ENCODE results near the gene SBNO2. TPM values are rescaled to one million over a fixed set of nuclear protein-coding genes. Genes with fewer than 3 reads are reported as not detected.

SBNO2 gene
- total RNA-seq, 1 experiment from 2014 or later = 46.3 TPM

GRCh38 chr19:1181606-1182005 is 7.5 kb upstream of the SBNO2 start:
- H3K4ac ChIP-seq (ENCODE audit: low read depth, low read length) = no peak overlapping the region
- TF ChIP-seq CTCF (conservative IDR thresholded peaks at IDR 0.05) = no peak
- H3K18ac ChIP-seq (ENCODE audit: insufficient read length, low read depth, low read length) = no peak overlapping the region
- no peak overlapping the region for H3K4me3 Mint-ChIP-seq
- H3K23ac ChIP-seq (ENCODE audit: insufficient read length, low read depth, low read length) = no peak overlapping the region
- H3K27ac ChIP-seq (ENCODE audit: insufficient read length, low read depth, low read length) = no peak overlapping the region
- no peak overlapping the region; the same call in 1 of the 2 replicates for H3K14ac ChIP-seq (ENCODE audit: insufficient read depth, low read length)
- no CpG with 5 or more reads among the region's 11 CpGs for WGBS (ENCODE audit: extremely low coverage, insufficient read length, low lambda C conversion rate)
- H3K56ac ChIP-seq (ENCODE audit: insufficient read length, low read depth, low read length) = no peak overlapping the region
- no peak overlapping the region for H2AK5ac ChIP-seq (ENCODE audit: insufficient read length, low read length)
- no peaks in the 10 kb centered on the region for H3K23me2 ChIP-seq (ENCODE audit: insufficient read length, low read depth, low read length, poor library complexity, severe bottlenecking)
- H4K5ac ChIP-seq (ENCODE audit: insufficient read length, low read depth, low read length) = no peak overlapping the region
- no peak overlapping the region for H2BK12ac ChIP-seq (ENCODE audit: insufficient read length, low read depth, low read length)
- H3K79me1 ChIP-seq (ENCODE audit: insufficient read depth, low read depth, low read length, poor library complexity, severe bottlenecking) = no peaks in the 10 kb centered on the region
- no peaks in the 10 kb centered on the region for H3K9me3 ChIP-seq (ENCODE audit: control insufficient read depth, low read depth, low read length)
- no peaks in the 10 kb centered on the region for H4K20me1 ChIP-seq (ENCODE audit: control insufficient read depth, insufficient read depth, insufficient read length)
- no peak overlapping the region for H2AFZ ChIP-seq (ENCODE audit: low read length)
- H3K9ac ChIP-seq (ENCODE audit: extremely low read depth, insufficient read length, low read length) = no peak overlapping the region
- H3K9me3 Mint-ChIP-seq = no peaks in the 10 kb centered on the region
- no peak overlapping the region for H4K8ac ChIP-seq (replicated peaks; ENCODE audit: insufficient read length, low read depth, low read length)
- H3K79me2 ChIP-seq (ENCODE audit: insufficient read depth, low read length) = no peaks in the 10 kb centered on the region
- H3K4me1 ChIP-seq (ENCODE audit: insufficient read depth, low read length) = no peaks in the 10 kb centered on the region
- H2BK5ac ChIP-seq (ENCODE audit: insufficient read length, low read length) = no peak overlapping the region
- H3K36me3 Mint-ChIP-seq (ENCODE audit: insufficient read depth in 1 of 3, low read depth in 3 of 3) = no peaks in the 10 kb centered on the region; a peak in 1 of 7 replicates
- no peak overlapping the region for H3T11ph ChIP-seq (ENCODE audit: low read length)
- no peak overlapping the region for H3K4me2 ChIP-seq (ENCODE audit: insufficient read depth, insufficient read length, low read length)
- H3K27ac Mint-ChIP-seq = peak overlapping the region; percentile 62 to 79 (median 71); a peak in 3 of 7 replicates
- H3K27me3 ChIP-seq (ENCODE audit: insufficient read depth, low read length) = no peaks in the 10 kb centered on the region
- peaks cover 12 to 14% of the 10 kb centered on the region in 2 experiments for H3K4me1 Mint-ChIP-seq
- H2BK20ac ChIP-seq (ENCODE audit: low read depth, low read length, poor library complexity, severe bottlenecking) = no peak overlapping the region
- H2BK120ac ChIP-seq (ENCODE audit: low read depth, low read length, poor library complexity, severe bottlenecking) = no peak overlapping the region
- H3K27me3 Mint-ChIP-seq (ENCODE audit: low read depth) = no peaks in the 10 kb centered on the region; the same call in none of the 2 replicates
- H4K91ac ChIP-seq (ENCODE audit: insufficient read length, low read depth, low read length) = no peak overlapping the region
- DNase-seq = no peak
- H2BK15ac ChIP-seq (ENCODE audit: low read depth, low read length) = no peak overlapping the region
